Measurements from ENCODE around the gene SS18.
A peak's percentile ranks its signal among the peaks of the same experiment; 100 is the strongest.
"Not testable (repeated sequence)": the region's sequence is repeated elsewhere in the genome, so short reads cannot be mapped to it uniquely, and the experiment has no call there.

Gene SS18

DNA sequence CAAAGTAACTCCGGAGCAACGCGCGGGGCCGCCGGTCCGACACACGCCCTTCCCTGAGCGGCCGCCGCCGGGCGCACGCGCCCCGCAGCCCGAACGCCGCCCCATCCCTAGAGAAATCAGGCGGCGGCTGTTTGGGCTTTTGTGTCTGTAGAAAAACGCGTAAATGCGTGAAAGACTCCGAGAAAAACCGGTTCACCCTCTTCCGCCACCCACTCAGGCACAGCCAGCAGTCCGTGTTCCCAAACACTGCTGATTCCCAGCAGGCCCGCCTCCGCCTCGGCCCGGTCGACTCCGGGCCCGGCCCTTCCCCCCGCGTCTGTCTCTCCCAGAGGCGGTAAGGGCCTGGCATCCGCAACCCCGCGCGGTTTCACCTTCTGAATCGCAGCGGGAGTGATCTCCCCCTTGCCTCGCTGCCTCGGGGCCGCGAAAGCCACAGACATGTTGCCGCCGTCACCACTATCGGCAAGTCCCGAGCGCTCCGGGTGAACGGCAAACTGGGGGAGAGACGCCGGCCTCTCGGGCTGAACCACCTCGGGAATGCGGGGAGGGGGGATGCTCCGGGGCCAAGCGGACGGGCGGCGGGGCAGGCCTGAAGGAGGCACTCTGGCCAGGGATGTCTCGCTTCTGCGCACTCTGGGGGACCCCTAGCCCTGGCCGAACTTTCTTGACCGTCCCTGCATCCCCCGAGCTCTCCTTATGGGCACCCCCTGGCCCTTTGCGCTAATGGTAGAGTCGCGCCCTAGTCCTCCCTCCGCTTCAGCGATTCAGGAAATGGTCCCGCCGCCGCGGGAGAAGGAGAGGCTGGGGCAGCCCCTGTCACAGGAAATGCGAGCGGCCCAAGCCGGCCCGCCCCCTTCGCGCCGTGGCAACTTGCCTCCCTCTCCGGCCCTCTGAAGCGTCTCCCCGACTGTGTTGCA is at the start of gene SS18:
Gene SS18, minus strand, starts transcription at position 484 of the 917 bp plus-strand sequence. Its CDS starts 44 bp downstream, at position 440.
- DNase-seq, result peak; percentile 99

DNA sequence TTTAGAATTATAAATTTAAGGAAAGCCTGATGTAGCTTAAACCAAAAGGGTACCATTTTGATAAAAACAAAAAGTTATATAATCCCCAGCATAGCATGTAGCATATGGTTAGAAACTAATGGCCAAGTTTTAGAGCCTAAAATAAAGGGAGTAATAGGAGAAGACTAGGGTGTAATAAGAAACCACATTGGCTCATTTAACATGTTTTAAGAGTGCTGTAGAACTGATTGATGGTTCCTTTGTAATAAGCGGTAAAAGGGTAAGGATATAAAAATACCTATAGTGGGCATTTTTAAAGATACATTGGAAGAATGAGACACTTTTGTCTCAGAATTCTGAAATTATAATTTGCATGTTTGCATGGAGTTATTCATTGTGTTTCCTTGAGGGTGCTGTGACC is 45.1 kb upstream of the SS18 start:
- peak; percentile 9 for DNase-seq

DNA sequence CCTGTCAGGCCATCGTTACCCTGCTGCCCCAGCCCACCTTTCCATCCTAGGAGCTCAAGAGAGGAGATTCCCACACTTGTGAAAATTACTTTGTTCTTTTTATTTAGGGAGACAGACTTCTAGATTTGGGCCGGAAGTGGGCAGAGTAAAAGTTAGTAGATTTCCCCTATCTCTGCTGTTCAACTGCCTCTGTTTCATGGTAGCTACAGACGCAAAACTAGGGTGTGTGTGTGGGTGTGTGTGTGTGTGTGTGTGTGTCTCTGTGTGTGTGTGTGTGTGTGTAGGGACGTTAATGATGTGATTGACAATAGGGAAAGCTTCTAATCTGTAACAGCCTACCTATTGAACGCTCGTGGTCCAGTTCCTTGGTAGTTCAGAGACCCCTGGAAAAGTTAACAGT is 43.7 kb upstream of the SS18 start:
- DNase-seq, result no peak

GRCh38 chr18:26133652-26134051 is 43.2 kb upstream of the SS18 start, which contains the start of gene PSMA8:
Gene PSMA8, plus strand, starts transcription at chr18:26133869. Its CDS starts 97 bp downstream, at chr18:26133966.
- DNase-seq, result no peak

GRCh38 chr18:26128192-26128591 is 37.8 kb upstream of the SS18 start:
- not testable (repeated sequence) for DNase-seq

GRCh38 chr18:26127786-26128185 is 37.4 kb upstream of the SS18 start:
- no peak for DNase-seq

GRCh38 chr18:26121994-26122393 is 31.6 kb upstream of the SS18 start:
- DNase-seq, result not testable (repeated sequence)

DNA sequence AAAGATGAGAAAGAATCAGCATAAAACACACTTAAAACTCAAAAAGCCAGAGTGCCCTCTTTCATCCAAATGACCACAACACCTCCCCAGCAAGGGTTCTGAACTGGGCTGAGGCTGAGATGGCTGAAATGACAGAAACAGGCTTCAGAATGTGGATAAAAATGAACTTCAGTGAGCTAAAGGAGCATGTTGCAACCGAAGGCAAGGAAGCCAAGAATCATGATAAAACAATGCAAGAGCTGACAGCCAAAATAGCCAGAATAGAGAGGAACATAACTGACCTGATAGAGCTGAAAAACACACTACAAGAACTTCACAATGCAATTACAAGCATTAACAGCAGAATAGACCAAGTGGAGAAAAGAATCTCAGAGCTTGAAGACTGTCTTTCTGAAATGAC is 31.1 kb upstream of the SS18 start:
- no peak for DNase-seq

DNA sequence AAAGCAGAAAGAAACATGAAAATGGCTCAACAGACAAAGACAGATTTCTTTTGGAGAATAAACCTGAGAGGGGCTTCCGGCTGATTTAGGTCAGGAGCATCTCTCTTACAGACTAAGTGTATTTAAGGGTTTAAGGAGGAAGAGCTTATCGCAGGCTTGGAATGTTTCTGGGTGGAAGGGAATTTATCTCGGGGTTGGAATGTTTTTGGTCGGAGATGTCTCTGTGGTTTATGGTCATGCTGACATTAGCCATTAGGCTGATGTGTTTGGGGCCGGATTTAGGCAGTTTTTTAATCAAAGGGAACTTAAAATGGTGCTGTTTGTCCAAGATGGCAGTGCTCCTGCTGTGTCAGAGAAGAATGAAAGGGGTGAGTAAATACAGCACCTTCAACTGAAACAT is 28.8 kb upstream of the SS18 start:
- DNase-seq, result no peak

GRCh38 chr18:26104035-26104434 is 13.6 kb upstream of the SS18 start:
- DNase-seq, result no peak

DNA sequence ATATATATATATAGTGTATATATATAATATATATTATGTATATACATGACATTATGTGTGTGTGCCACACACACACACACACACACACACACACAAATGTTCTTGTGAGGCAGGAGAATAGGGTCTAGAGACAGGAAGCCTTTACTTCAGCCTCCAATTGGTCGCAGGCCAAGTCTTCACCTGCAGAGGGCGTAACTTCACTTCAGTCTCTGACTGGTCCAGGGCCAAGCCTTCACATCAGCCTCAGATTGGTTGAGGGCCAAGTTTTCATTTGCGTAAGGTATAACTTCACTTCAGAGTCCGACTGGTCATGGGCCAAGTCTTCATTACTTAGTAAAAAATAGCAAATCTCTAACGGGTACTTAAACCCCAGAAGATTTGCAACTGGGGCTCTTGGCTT is 13.2 kb upstream of the SS18 start:
- DNase-seq, result peak; percentile 72

DNA sequence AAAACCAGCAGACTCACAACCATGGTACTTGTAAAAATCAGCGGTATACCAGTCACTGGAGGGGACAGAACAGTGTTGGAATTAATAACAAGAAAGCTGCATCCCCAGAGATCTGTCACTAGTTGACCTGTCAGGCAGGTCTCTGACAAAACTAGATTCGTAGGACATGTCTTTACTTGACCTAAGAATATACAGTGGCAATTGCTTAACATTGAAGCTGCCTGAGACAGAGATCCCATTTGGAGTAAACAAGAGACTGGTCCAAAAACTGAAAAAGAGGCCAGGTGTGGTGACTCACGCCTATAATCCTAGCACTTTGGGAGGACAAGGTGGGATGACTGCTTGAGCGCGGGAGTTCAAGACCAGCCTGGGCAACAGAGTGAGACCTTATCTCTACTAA is 7.2 kb upstream of the SS18 start:
- DNase-seq, result no peak

- DNase-seq, result peak; percentile 18
Observed at GRCh38 chr18:26096852-26097251, 6.4 kb upstream of the SS18 start.

DNA sequence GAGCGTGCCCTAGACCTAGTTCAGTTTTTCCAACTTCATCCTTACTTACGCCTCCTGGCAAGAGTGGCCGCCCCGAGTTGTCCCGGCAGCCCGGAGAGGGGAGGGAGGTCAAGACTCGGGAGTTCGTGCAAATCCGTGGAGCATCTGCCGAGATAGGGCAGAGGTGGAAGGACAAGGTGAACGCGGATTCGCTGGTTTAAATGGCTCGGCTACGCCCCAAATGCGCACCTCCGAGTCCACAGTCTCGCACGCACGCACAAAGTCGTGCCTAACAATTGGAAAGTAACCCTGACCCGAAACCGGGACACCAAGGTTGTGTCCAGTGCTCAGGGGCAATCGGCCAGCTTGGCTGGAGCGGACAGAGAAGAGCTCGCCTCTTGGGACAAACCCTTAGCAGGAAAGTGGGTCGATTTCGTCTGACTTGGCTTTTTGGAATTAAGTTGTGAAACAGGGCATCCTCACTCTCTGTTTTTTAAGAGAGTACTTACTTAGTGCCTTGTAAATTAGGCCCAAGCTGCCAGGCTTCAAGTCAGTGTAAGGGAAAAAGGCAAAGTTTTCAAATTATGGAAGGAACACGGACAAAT is 726 bp upstream of the SS18 start:
- peak; percentile 83 for DNase-seq

GRCh38 chr18:26089293-26090129 is 902 bp downstream of the SS18 start:
- DNase-seq, result peak; percentile 73

GRCh38 chr18:26088487-26088886 is 1.9 kb downstream of the SS18 start:
- DNase-seq, result peak; percentile 34

DNA sequence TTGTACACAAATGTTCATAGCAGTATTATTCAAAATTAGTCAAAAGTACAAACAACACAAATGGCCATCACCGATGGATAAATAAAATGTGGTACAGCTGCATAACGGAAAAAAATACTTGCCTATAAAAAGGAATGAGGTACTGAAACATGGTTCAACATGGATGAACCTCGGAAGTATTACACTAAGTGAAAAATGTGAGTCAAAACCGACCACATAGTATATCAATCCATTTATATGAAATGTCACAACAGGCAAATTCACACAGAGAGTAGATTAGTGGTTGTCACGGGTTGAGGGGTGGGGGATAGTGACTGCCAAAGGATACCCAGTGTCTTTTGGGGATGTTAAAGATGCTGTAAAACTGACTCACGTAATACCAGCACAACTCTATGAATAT is 3.5 kb downstream of the SS18 start:
- no peak for DNase-seq

DNA sequence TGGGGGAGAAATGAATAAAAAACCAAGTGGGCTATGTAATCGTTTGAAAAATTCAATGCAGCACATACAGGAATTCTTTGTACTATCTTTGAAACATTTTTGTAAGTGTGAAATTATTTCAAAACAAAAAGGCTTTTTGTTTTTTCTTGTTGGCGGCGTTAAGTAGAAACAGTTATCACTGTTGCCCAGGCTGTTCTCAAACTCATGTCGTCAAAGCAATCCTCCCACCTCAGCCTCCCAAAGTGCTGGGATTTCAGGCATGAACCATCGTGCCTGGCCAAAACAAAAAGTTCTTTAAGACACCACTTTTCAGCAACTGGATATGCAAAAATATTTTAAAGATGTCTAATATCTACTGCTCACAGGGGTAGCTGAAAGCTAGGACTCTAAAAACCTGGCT is 5.4 kb downstream of the SS18 start:
- no peak for DNase-seq

GRCh38 chr18:26083099-26083498 is 7.3 kb downstream of the SS18 start:
- no peak for DNase-seq

- no peak for DNase-seq
Observed at GRCh38 chr18:26082475-26082874, 7.9 kb downstream of the SS18 start.

DNA sequence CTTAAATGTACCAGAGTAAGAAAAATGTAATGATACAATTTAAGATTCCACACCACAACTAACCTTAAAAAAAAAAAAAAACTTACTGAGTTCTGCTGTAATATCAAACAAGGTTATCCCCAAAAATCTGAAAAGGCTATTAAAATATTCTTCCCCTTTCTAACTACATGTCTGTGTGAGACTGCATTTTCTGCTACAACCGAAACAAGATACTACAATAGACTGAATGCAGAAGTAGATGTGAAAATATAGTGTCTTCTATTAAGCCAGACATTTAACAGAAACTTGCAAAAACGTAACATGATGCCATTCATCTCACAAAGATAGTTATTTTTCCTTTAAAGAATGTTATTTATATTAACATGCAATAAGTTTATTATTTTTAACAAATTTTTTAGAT is 16.2 kb downstream of the SS18 start:
- DNase-seq, result no peak

- peak; percentile 48 for DNase-seq
Observed at GRCh38 chr18:26073758-26074157, 16.7 kb downstream of the SS18 start.

GRCh38 chr18:26071725-26072124 is 18.7 kb downstream of the SS18 start:
- no peak for DNase-seq

All from NCI-H69 (cell line).